DLD1 (cell line): Measurements from ENCODE around the gene CEP250.

Experiments
- in situ Hi-C: cut with HindIII; loops from 2 replicates; pipeline ENCODE4 v1.10.0; 2017; ENCODE audit warnings: low sequenced_read_pairs

Gene CEP250

GRCh38 chr20:35489717-35490116 lies 34.3 kb downstream of the CEP250 start:
- in situ Hi-C loops: no loop called here

- in situ Hi-C loops: no loop called here
Observed at GRCh38 chr20:35490736-35491181, 35.4 kb downstream of the CEP250 start.

GRCh38 chr20:35491823-35492222 lies 36.4 kb downstream of the CEP250 start:
- in situ Hi-C loops: no loop called here

GRCh38 chr20:35492352-35492751 lies 37.0 kb downstream of the CEP250 start:
- in situ Hi-C loops: no loop called here

DNA sequence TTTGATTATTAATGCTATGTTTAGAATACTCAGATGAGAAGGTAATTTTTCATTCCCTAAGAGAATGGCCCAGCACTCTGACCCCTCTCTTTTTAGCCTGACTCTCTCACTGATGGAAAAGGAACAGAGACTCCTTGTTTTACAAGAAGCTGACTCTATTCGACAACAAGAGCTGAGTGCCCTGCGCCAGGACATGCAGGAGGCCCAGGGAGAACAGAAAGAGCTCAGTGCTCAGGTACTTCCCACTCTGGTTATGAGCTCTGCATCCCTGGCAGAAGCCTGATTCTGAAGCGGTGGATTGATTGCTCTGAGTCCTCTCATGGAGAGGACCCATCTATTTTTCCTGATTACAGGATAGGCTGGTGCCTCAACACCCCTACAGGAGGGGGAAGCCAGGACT lies 41.1 kb downstream of the CEP250 start:
- in situ Hi-C loops: loop anchor here (5.0 kb wide), 1 partner anchor 39 kb away; the partner anchor contains the start of gene CEP250

GRCh38 chr20:35497320-35497719 lies 41.9 kb downstream of the CEP250 start:
- in situ Hi-C loops: loop anchor here (5.0 kb wide), 1 partner anchor 40 kb away; the partner anchor contains the start of gene CEP250

DNA sequence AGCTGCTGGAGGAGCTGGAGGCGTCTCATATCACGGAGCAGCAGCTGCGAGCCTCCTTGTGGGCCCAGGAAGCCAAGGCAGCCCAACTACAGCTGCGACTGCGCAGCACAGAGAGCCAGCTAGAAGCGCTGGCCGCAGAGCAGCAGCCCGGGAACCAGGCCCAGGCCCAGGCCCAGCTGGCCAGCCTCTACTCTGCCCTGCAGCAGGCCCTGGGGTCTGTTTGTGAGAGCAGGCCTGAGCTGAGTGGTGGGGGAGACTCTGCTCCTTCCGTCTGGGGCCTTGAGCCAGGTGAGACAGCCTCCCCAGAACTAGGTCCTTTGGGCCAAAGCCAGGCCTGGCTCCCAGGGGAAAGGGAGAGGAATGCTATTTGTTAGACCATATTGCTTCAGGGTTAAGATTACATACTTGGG lies 42.4 kb downstream of the CEP250 start:
- in situ Hi-C loops: loop anchor here (5.0 kb wide), 1 partner anchor 40 kb away; the partner anchor contains the start of gene CEP250

GRCh38 chr20:35499271-35499670 lies 43.9 kb downstream of the CEP250 start:
- in situ Hi-C loops: loop anchor here (5.0 kb wide), 1 partner anchor 42 kb away; the partner anchor contains the start of gene CEP250

GRCh38 chr20:35502352-35502751 lies 47.0 kb downstream of the CEP250 start:
- in situ Hi-C loops: no loop called here

- in situ Hi-C loops: no loop called here
Observed at GRCh38 chr20:35503281-35503680, 47.9 kb downstream of the CEP250 start.

GRCh38 chr20:35503841-35504561 lies 48.6 kb downstream of the CEP250 start:
- in situ Hi-C loops: no loop called here

- in situ Hi-C loops: no loop called here
Observed at GRCh38 chr20:35504751-35505150, 49.4 kb downstream of the CEP250 start.

DNA sequence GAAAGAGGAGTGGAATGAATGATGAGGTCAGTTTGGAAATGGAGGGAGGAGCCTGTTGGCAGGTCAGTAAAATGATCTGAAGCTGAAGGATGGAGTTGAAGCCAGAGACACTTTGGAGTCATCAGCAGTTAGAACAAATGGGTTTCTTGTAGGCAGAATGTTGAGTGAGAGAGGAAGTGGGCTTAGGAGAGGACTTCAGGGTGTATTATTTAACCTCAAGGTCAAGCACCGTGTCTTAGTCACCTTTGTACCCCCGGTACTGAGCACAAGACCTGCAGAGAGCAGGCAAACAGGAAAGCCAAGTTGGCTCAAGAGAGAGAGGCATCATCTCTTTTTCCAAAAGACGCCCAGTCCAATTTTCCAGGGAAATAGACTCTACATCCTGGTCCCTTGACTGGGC lies 50.8 kb downstream of the CEP250 start:
- in situ Hi-C loops: no loop called here

GRCh38 chr20:35506872-35507638 lies 51.7 kb downstream of the CEP250 start:
- in situ Hi-C loops: no loop called here

DNA sequence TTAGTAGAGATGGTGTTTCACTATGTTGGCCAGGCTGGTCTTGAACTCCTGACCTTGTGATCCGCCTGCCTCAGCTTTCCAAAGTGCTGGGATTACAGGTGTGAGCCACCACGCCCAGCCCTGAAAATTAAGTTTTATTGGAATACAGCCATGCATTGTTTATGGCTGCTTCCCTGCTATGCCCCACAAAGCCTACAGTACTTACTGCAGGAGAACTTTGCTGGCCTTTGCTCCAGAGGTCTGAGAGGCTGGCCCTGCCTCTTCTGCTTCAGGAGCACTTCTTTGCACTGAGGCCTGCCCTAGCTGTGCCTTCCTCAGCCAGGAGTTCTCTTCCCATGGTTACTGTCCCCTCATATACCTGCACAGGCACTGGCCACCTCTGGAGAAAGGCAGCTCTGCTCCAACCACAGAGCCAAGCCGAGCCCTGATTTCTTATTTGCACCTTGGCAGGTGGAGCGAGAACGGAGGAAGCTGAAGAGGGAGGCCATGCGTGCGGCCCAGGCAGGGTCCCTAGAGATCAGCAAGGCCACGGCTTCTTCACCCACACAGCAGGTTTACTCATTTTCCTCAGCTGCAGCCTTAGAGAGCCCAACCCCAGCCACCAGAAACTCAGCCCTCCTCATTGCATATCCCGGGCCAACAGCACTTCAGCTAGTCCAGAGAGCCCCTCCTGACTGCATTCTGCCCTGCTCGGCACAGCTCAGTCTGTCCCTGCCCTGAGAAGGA lies 53.3 kb downstream of the CEP250 start:
- in situ Hi-C loops: no loop called here

DNA sequence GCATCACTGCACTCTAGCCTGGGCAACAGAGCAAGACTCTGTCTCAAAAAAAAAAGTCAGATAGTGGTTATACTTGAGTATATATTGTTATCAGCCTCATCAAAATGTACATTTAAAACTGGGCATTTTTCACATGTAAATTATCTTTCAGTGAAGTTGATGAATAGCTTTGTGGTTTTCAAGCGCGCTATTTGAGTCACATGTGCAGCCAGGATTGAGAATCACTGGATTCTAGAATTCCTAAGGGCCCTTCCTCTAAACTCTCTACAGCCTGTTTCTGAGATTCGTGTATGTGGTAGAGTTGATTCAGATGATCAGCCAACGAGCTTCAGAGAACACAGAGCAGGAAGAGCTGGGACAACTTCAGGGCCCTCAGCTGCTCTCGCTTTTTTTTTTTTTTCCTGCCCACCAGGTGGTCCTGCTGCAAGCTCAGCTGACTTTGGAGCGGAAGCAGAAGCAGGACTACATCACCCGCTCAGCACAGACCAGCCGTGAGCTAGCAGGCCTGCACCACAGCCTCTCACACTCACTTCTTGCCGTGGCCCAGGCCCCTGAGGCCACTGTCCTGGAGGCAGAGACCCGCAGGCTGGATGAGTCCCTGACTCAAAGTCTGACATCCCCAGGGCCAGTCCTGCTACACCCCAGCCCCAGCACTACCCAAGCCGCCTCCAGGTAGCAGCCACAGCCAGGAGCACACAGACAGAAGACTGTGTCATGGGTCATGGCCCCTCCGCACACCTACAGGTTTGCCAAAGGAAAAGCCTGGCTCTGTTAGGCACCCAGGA lies 55.7 kb downstream of the CEP250 start:
- in situ Hi-C loops: no loop called here

DNA sequence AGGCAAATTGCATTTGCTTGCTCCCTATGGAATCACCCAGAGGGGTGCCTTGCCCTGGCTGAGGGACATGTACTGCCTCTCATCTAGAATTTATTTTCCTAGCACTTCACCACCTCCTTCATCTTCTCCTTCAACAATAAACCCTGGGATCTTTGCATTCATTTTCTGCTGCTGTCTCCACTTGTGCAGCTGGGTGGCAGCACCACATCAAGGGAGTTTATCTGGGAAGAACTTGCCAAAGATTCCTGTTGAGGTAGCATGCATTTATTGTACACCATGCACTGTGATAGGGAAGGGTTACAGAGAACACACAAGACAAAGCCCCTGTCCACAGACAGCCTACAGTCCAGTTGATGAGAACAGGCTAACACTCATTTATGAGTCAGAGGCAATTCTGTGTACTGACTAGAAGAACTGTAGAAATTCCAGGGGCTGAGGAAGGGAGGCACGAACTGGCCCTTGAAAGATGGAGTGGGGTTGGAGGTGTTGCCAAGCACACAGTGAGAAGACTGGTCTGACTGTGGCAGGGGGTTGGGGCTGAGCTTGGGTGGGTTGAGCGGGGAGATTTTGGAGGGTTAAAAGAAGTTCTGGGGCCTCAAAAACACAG lies 56.5 kb downstream of the CEP250 start:
- in situ Hi-C loops: no loop called here

GRCh38 chr20:35514371-35514932 lies 59.1 kb downstream of the CEP250 start:
- in situ Hi-C loops: no loop called here

- in situ Hi-C loops: no loop called here
Observed at GRCh38 chr20:35515341-35515740, 59.9 kb downstream of the CEP250 start.
